NT2/D1 (cell line): ENCODE measurements around the gene PFN3.
"Not testable (repeated sequence)": the region's sequence is repeated elsewhere in the genome, so short reads cannot be mapped to it uniquely, and the experiment has no call there.

Source experiments
- DNase-seq: peaks from one replicate; pipeline ENCODE4 v3.0.0-alpha.2; 2011; ENCODE audit warnings: low read depth, low spot score
- H3K27me3 ChIP-seq: 2 replicates; pipeline ENCODE4 v1.6.0; 2011; ENCODE audit warnings: mild to moderate bottlenecking; ENCODE audit not compliant: insufficient read length, insufficient read depth
- H3K36me3 ChIP-seq: 2 replicates; pipeline ENCODE4 v1.6.1; 2011; ENCODE audit warnings: mild to moderate bottlenecking, low read length, mixed read lengths; ENCODE audit not compliant: insufficient read depth, insufficient read length
- H3K4me1 ChIP-seq: 2 replicates; pipeline ENCODE4 v1.5.1; 2011; ENCODE audit not compliant: insufficient read depth, insufficient read length
- H3K4me3 ChIP-seq: 2 replicates; pipeline ENCODE4 v1.5.1; 2011; ENCODE audit warnings: low read depth; ENCODE audit not compliant: insufficient read length
- H3K9ac ChIP-seq: 2 replicates; pipeline ENCODE4 v1.6.0; 2011; ENCODE audit warnings: low read depth; ENCODE audit not compliant: insufficient read length
- H3K9me3 ChIP-seq: 2 replicates; pipeline ENCODE4 v1.5.1; 2011; ENCODE audit warnings: mild to moderate bottlenecking, low read length; ENCODE audit not compliant: insufficient read depth
- SUZ12 ChIP-seq: IDR thresholded peaks from 2 replicates; pipeline ENCODE4 v1.6.1; 2011; ENCODE audit not compliant: insufficient read length, insufficient read depth; ENCODE audit errors: extremely low read depth
- YY1 ChIP-seq: IDR thresholded peaks from 2 replicates; pipeline ENCODE4 v1.6.1; 2011; ENCODE audit not compliant: insufficient read length, insufficient read depth
- ZNF274 ChIP-seq: IDR thresholded peaks from 2 replicates; pipeline ENCODE4 v1.6.1; 2011; ENCODE audit warnings: mild to moderate bottlenecking, low read depth, low read length

PFN3 gene

GRCh38 chr5:177365845-177366527, 34.5 kb downstream of the PFN3 start:
- Histone ChIP-seq H3K4me3 (peak overlapping the region; percentile 35), H3K9me3 (no peaks in the 10 kb centered on the region), H3K9ac (peak overlapping the region; percentile 81), H3K27me3 (peaks cover 21% of the 10 kb centered on the region), H3K4me1 (peaks cover 13% of the 10 kb centered on the region), H3K36me3 (no peaks in the 10 kb centered on the region)
- TF ChIP-seq SUZ12 (no peak), YY1 (no peak), ZNF274 (no peak)
- DNase-seq: no peak

DNA sequence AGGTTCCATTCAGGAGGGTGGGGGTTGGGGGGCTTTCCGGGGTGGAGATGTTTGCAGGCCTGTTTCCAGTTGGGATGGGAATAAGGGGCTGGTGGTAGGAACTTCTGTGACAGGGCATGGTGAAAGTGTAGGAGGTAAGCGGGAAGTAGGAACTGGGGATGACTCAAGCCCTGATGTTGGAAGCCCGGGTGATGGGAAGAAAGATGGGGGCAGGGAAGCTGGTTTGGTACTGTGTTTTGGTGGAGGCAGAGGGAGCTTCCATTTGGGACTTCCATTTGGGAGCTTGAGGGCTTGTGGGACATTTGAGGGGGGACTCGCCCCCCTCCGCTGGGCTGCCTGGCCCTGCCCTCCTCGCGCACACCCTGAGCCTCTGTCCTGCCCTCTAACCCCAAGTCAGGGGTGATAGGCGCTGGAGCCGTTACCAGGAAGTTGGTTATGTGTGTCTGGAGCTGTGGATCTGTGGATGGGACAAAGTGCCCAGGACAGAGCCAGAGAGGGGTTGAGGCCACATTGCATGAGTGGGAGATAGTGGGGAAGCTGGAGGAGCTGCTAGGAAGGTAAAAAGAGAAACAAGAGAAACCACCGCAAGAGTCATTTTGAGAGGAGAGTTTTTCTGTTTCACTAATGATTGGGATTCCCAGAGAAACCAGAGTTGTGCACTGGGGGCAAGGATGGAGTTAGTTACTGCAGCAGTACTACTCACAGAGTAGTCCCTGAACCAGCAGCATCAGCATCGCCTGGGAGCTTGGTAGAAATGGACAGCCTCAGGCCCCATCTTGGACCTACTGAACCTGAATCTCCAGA, 36.1 kb downstream of the PFN3 start:
- no peaks in the 10 kb centered on the region for H3K36me3 ChIP-seq
- TF ChIP-seq YY1: no peak
- no peak for TF ChIP-seq SUZ12
- no peak for TF ChIP-seq ZNF274
- no peak overlapping the region for H3K9ac ChIP-seq
- no peaks in the 10 kb centered on the region for H3K9me3 ChIP-seq
- peaks cover 21% of the 10 kb centered on the region for H3K27me3 ChIP-seq
- H3K4me3 ChIP-seq: no peak overlapping the region
- H3K4me1 ChIP-seq: peaks cover 11% of the 10 kb centered on the region
- DNase-seq: no peak

GRCh38 chr5:177363565-177363964, 36.9 kb downstream of the PFN3 start:
- Histone ChIP-seq H3K9me3 (no peaks in the 10 kb centered on the region), H3K9ac (no peak overlapping the region), H3K27me3 (peaks cover 19% of the 10 kb centered on the region), H3K36me3 (no peaks in the 10 kb centered on the region), H3K4me3 (peak overlapping the region; percentile 2), H3K4me1 (peaks cover 11% of the 10 kb centered on the region)
- no peak for DNase-seq
- TF ChIP-seq ZNF274 (no peak), YY1 (no peak), SUZ12 (no peak)

- no peak for TF ChIP-seq SUZ12
- no peak for TF ChIP-seq YY1
- TF ChIP-seq ZNF274: no peak
- Histone ChIP-seq H3K9ac (peak overlapping the region; percentile 51), H3K9me3 (no peaks in the 10 kb centered on the region), H3K36me3 (no peaks in the 10 kb centered on the region), H3K4me1 (peaks cover 14% of the 10 kb centered on the region), H3K27me3 (peaks cover 12% of the 10 kb centered on the region), H3K4me3 (peak overlapping the region; percentile 42)
- peak; percentile 13 for DNase-seq
Observed at GRCh38 chr5:177362610-177363507, 37.6 kb downstream of the PFN3 start.

DNA sequence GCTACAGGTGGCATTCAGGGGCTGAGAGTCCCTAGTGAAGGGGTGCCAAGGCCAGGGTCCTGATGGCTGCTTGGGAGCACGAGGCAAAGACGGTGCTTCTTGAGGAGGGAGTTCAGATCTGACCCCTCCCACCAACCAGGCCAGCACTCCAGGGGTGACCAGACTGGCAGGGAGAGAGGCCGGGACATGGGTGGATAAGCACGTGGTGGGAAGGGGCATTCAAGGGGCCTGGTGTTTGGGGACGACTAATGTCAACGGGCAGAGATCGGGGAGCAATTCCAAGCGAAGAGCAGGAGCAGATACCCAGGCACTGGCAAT, 38.2 kb downstream of the PFN3 start:
- no peak for TF ChIP-seq SUZ12
- TF ChIP-seq YY1: no peak
- TF ChIP-seq ZNF274: no peak
- no peak for DNase-seq
- Histone ChIP-seq H3K4me1 (peaks cover 12% of the 10 kb centered on the region), H3K36me3 (no peaks in the 10 kb centered on the region), H3K9me3 (no peaks in the 10 kb centered on the region), H3K4me3 (no peak overlapping the region), H3K9ac (no peak overlapping the region), H3K27me3 (peaks cover 7% of the 10 kb centered on the region)

- Histone ChIP-seq H3K36me3 (no peaks in the 10 kb centered on the region), H3K4me3 (no peak overlapping the region), H3K9me3 (no peaks in the 10 kb centered on the region), H3K9ac (no peak overlapping the region), H3K27me3 (peaks cover 7% of the 10 kb centered on the region), H3K4me1 (peaks cover 12% of the 10 kb centered on the region)
- TF ChIP-seq ZNF274: no peak
- no peak for TF ChIP-seq SUZ12
- no peak for TF ChIP-seq YY1
- no peak for DNase-seq
Observed at GRCh38 chr5:177361418-177362291, 38.8 kb downstream of the PFN3 start.

- not testable (repeated sequence) for H3K9ac ChIP-seq, H3K4me3 ChIP-seq, H3K9me3 ChIP-seq, H3K4me1 ChIP-seq, DNase-seq, H3K36me3 ChIP-seq, H3K27me3 ChIP-seq
Observed at GRCh38 chr5:177360740-177361139, 39.7 kb downstream of the PFN3 start.
